Transverse colon (tissue), 4 donors: ENCODE measurements around the gene SRI. TPM values are rescaled to one million over a fixed set of nuclear protein-coding genes. Genes with fewer than 3 reads are reported as not detected.

Experiments used
- DNase-seq: peaks from one replicate; pipeline ENCODE4 v3.0.0-alpha.2; 2019
- H3K27ac ChIP-seq, 4 donors: fragments of 200-600 bp; sonication (generic); 2 replicates each; pipeline ENCODE4 v1.5.1; 2016 to 2018; ENCODE audit warnings: inconsistent platforms in 4 of 4
- H3K27me3 ChIP-seq: fragments of 200-600 bp; sonication (generic); 2 replicates; pipeline ENCODE4 v1.5.1; 2017; ENCODE audit warnings: inconsistent platforms
- H3K36me3 ChIP-seq, 4 donors: fragments of 200-600 bp; sonication (generic); 2 replicates each; pipeline ENCODE4 v1.5.1; 2017 to 2019; ENCODE audit warnings: inconsistent platforms in 4 of 4
- H3K4me1 ChIP-seq, 4 donors: fragments of 200-600 bp; sonication (generic); 2 replicates each; pipeline ENCODE4 v1.5.1; 2017 to 2020; ENCODE audit warnings: inconsistent platforms in 4 of 4
- H3K4me3 ChIP-seq, 4 donors: fragments of 200-600 bp; sonication (generic); 1 replicate in 1 of 4; 2 replicates in 3 of 4; pipeline versions ENCODE4 v1.5.1 to v1.6.1; 2017 to 2019; ENCODE audit warnings: inconsistent platforms in 4 of 4
- H3K9me3 ChIP-seq, 2 donors: fragments of 200-600 bp; sonication (generic); 2 replicates each; pipeline ENCODE4 v1.5.1; 2017 to 2019; ENCODE audit warnings: inconsistent platforms in 2 of 2
- EP300 ChIP-seq: sonication (generic); formaldehyde crosslinking; IDR thresholded peaks from one replicate; pipeline ENCODE4 v1.6.1; 2017; ENCODE audit warnings: antibody characterized with exemption, low read depth
- POLR2A ChIP-seq: fragments of 450-650 bp; IDR thresholded peaks from one replicate; pipeline ENCODE4 v1.6.1; 2016; ENCODE audit warnings: antibody characterized with exemption, mild to moderate bottlenecking, moderate library complexity
- POLR2AphosphoS5 ChIP-seq, 3 donors: sonication (generic); formaldehyde crosslinking; IDR thresholded peaks; one replicate each; pipeline ENCODE4 v1.6.1; 2016; ENCODE audit warnings: antibody characterized with exemption in 3 of 3
- WGBS, 2 donors: methylation state at CpG; one replicate each; pipeline ENCODE4 v1.1.5; 2018; ENCODE audit warnings: low coverage in 1 of 2; 5-methylcytosine and 5-hydroxymethylcytosine counted together
- in situ Hi-C, 4 donors: fragments of 200-750 bp; cut with MboI; loops; one replicate each; pipeline versions ENCODE4 v1.15.0 to v1.15.1; 2017; ENCODE audit warnings: low sequenced_read_pairs in 3 of 4, low pct_ligation_motif_present in 1 of 4, low pct_unique_long_range_greater_than_20kb in 1 of 4
- intact Hi-C: fragments of 100-400 bp; cut with DNase I; formaldehyde crosslinking; loops from one replicate; pipeline ENCODE4 v1.15.1; 2023; ENCODE audit warnings: low total_unique reads
- total RNA-seq, 4 donors: library from RNA; depleted of rRNA; stranded (reverse); fragments of >200 nt; gene quantifications; one replicate each; pipeline ENCODE4 v1.1.0, GENCODE V29; 2016
- TF ChIP-seq, protein P1 (sequence below), 5 experiments: fragments of 200-600 bp in 3 of 5; fragments of 450-650 bp in 2 of 5; sonication (generic) in 3 of 5; IDR thresholded peaks; 1 replicate in 2 of 5; 2 replicates in 3 of 5; pipeline ENCODE4 v1.5.1; 2016 to 2017; ENCODE audit warnings: antibody characterized with exemption in 5 of 5, inconsistent platforms in 3 of 5, mild to moderate bottlenecking in 2 of 5, moderate library complexity in 1 of 5

SRI gene
- total RNA-seq, 4 donors from 2014 or later = 163 to 672 (median 475) TPM

DNA sequence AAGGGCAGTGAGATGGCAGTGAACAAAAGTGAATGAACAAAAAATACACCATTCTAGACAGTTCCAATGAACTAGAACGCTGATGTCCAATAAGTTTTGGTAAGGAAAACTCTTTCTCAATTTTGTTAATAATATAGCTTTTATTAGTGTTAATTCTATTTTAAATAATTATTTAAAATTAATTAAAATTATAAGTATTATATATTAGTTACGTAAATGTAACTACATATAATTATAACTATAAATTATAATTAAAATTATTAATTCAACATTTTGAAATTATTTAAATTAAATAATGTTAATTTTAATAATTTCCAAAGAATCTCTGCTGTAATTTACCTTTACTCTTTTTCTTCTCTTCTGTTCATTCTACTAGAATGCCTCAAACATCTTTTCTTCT is 5.4 kb downstream of the SRI start:
- peaks cover 3 to 36% (median 18%) of the 10 kb centered on the region in 4 donors for H3K4me1 ChIP-seq
- H3K9me3 ChIP-seq = no peaks in the 10 kb centered on the region
- no peak overlapping the region for H3K4me3 ChIP-seq
- H3K36me3 ChIP-seq = peaks cover 0 to 45% (median 19%) of the 10 kb centered on the region in 4 donors
- DNase-seq = no peak
- H3K27me3 ChIP-seq = no peaks in the 10 kb centered on the region
- in situ Hi-C loops (no loop called here), intact Hi-C loops (loop anchor here (10.0 kb wide), 1 partner anchor 850 kb away; no protein-coding TSS in a partner anchor)
- 88 to 96% methylated on average over 2 of the region's 2 CpGs for whole genome bisulfite sequencing, 2 donors
- TF ChIP-seq POLR2AphosphoS5 (IDR thresholded peaks at IDR 0.05) (no peak), EP300 (no peak), POLR2A (no peak)
- TF ChIP-seq, protein P1, sequence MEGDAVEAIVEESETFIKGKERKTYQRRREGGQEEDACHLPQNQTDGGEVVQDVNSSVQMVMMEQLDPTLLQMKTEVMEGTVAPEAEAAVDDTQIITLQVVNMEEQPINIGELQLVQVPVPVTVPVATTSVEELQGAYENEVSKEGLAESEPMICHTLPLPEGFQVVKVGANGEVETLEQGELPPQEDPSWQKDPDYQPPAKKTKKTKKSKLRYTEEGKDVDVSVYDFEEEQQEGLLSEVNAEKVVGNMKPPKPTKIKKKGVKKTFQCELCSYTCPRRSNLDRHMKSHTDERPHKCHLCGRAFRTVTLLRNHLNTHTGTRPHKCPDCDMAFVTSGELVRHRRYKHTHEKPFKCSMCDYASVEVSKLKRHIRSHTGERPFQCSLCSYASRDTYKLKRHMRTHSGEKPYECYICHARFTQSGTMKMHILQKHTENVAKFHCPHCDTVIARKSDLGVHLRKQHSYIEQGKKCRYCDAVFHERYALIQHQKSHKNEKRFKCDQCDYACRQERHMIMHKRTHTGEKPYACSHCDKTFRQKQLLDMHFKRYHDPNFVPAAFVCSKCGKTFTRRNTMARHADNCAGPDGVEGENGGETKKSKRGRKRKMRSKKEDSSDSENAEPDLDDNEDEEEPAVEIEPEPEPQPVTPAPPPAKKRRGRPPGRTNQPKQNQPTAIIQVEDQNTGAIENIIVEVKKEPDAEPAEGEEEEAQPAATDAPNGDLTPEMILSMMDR (IDR thresholded peaks at IDR 0.05) = no peak
- H3K27ac ChIP-seq = no peak overlapping the region

DNA sequence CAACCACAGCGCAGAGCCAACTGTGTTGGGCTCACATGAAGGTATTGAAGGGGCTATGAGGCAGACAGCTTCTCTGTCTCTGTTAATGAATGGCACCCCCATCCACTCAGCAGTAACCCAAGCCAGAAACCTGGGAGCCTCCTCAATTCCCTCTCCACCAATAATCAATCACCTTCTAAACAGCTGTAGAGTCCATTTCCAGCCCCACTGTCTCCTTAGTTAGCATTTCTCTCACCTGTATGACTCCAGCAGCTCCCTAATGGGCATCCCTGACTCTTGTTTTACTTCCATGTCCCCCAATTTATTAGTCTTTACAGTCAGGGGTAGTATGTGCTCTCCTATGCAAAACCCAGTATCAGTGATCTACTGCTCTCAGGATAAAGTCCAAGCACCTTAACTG is 6.9 kb downstream of the SRI start:
- Histone ChIP-seq H3K4me1 (peaks cover 0 to 30% (median 7%) of the 10 kb centered on the region in 4 donors), H3K36me3 (peaks cover 0 to 60% (median 27%) of the 10 kb centered on the region in 4 donors), H3K4me3 (no peak overlapping the region), H3K9me3 (no peaks in the 10 kb centered on the region), H3K27me3 (no peaks in the 10 kb centered on the region), H3K27ac (no peak overlapping the region)
- in situ Hi-C loops = no loop called here
- intact Hi-C loops = loop anchor here (10.0 kb wide), 1 partner anchor 848 kb away; no protein-coding TSS in a partner anchor
- no peak for DNase-seq
- TF ChIP-seq, protein P1 (IDR thresholded peaks at IDR 0.05) = no peak
- TF ChIP-seq POLR2AphosphoS5 (IDR thresholded peaks at IDR 0.05) = no peak
- no peak for TF ChIP-seq EP300
- no peak for TF ChIP-seq POLR2A
- WGBS, 2 donors = 100% methylated on average over 1 of the region's 1 CpG; no CpG with 5 or more reads in 1 of the 2 donors

DNA sequence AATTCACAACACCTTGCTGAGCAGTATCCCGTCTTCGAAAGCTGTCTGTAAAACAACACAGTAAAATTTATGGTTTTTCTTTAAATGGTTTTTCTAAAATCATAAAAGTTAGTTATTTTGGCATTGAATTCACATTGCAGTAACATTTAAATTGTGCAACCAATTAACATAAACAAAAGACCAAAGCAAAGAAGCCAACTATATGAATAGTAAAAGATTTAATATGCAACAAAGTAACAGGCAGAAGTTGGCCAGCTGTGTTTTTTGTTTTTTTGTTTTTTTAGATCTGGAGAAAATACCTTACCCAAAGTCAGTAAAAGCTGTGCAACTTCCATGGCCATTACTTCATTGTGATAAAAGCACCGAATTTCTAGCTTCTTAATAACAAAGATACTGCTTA is 11.3 kb downstream of the SRI start:
- Histone ChIP-seq H3K27ac (no peak overlapping the region), H3K27me3 (no peaks in the 10 kb centered on the region), H3K4me3 (no peak overlapping the region), H3K36me3 (peaks cover 0 to 77% (median 28%) of the 10 kb centered on the region in 4 donors), H3K4me1 (peaks cover 0 to 38% (median 7%) of the 10 kb centered on the region in 4 donors), H3K9me3 (no peaks in the 10 kb centered on the region)
- WGBS, 2 donors = 79 to 81% methylated on average over 3 of the region's 3 CpGs
- intact Hi-C loops = no loop called here
- DNase-seq = no peak
- in situ Hi-C loops = no loop called here
- TF ChIP-seq POLR2AphosphoS5 (IDR thresholded peaks at IDR 0.05) (no peak), EP300 (no peak), POLR2A (no peak)
- TF ChIP-seq, protein P1 (IDR thresholded peaks at IDR 0.05) = no peak

DNA sequence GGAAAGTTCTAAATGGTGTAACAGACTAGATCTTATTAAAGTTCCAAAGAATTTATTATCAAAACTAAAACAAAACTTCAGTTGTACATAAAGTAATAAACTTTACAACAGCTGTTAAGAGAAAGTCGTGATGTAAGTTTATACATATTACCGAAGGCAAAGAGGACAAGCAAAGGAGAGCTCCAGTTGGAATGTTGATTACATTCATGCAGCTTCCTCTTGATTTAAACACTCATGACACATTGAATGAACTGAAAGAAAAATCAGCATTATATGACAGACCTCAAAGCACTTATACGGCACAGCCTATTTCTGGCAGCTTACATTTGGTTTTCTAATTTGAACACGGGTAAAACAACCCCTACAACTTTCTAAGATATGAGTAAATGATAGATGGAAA is 13.6 kb downstream of the SRI start:
- Histone ChIP-seq H3K9me3 (no peaks in the 10 kb centered on the region), H3K27me3 (no peaks in the 10 kb centered on the region), H3K4me3 (no peak overlapping the region), H3K36me3 (peaks cover 0 to 86% (median 30%) of the 10 kb centered on the region in 4 donors), H3K4me1 (peaks cover 0 to 44% (median 10%) of the 10 kb centered on the region in 4 donors), H3K27ac (peak overlapping the region; percentile 0 to 68 (median 39))
- TF ChIP-seq POLR2AphosphoS5 (IDR thresholded peaks at IDR 0.05) = peak in 2 of 3 donors; percentile 19 to 52
- no peak for TF ChIP-seq EP300
- intact Hi-C loops (no loop called here), in situ Hi-C loops (no loop called here)
- 30 to 36% methylated on average over 4 of the region's 4 CpGs for WGBS, 2 donors
- no peak for DNase-seq

DNA sequence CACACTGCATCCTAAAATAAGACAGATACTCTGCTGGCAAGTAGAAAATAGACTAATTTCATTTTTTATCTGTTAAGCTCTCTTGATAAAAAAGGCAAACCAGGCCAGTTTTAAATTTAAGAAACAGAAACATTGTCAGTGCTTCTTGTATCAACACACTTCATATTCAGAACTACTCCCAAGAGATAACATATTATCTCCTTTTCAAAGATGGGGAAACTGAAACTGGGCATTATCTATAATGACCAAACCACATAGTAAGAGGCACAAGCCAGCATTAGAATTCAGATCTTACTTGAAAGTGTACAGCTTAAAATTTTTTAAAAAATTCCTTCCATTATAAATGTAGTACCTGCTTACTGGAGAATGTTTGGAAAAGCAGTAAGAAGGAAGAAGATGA is 14.7 kb downstream of the SRI start:
- Histone ChIP-seq H3K27ac (peak overlapping the region in 3 of 4 donors; percentile 11 to 68 (median 40)), H3K4me3 (no peak overlapping the region), H3K4me1 (peaks cover 0 to 44% (median 10%) of the 10 kb centered on the region in 4 donors), H3K9me3 (no peaks in the 10 kb centered on the region), H3K36me3 (peaks cover 0 to 81% (median 30%) of the 10 kb centered on the region in 4 donors), H3K27me3 (no peaks in the 10 kb centered on the region)
- DNase-seq = no peak
- intact Hi-C loops (no loop called here), in situ Hi-C loops (no loop called here)
- TF ChIP-seq POLR2A (no peak), EP300 (no peak), POLR2AphosphoS5 (IDR thresholded peaks at IDR 0.05) (no peak)
- TF ChIP-seq, protein P1 (IDR thresholded peaks at IDR 0.05) = no peak
